ENCODE results near the gene FRMD4A.
A peak's percentile ranks its signal among the peaks of the same experiment; 100 is the strongest.

The FRMD4A gene

GRCh38 chr10:14182781-14183180 is 147.9 kb downstream of the FRMD4A start:
- no peak for DNase-seq

GRCh38 chr10:14181567-14181936 is 149.2 kb downstream of the FRMD4A start:
- no peak for DNase-seq

GRCh38 chr10:14180911-14181566 is 149.7 kb downstream of the FRMD4A start:
- no peak for DNase-seq

DNA sequence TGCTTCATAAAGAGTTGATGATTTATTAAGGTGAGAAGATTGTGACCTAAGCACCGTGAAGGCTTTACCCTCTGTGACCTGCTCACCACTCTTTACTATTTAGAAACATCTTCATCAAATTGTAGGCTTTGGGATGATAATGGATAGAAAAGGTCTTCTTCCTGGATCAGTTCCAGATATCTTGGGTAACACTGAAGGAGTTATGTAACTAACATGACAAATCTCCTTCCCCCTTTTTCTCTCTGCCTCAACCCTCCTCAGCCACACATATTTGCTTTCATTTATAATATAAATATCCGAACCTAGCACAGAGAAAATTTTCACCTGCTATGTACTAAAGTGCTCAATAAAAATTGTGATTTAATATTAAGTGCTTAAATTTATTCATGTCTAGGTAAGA is 151.5 kb downstream of the FRMD4A start:
- DNase-seq: no peak

DNA sequence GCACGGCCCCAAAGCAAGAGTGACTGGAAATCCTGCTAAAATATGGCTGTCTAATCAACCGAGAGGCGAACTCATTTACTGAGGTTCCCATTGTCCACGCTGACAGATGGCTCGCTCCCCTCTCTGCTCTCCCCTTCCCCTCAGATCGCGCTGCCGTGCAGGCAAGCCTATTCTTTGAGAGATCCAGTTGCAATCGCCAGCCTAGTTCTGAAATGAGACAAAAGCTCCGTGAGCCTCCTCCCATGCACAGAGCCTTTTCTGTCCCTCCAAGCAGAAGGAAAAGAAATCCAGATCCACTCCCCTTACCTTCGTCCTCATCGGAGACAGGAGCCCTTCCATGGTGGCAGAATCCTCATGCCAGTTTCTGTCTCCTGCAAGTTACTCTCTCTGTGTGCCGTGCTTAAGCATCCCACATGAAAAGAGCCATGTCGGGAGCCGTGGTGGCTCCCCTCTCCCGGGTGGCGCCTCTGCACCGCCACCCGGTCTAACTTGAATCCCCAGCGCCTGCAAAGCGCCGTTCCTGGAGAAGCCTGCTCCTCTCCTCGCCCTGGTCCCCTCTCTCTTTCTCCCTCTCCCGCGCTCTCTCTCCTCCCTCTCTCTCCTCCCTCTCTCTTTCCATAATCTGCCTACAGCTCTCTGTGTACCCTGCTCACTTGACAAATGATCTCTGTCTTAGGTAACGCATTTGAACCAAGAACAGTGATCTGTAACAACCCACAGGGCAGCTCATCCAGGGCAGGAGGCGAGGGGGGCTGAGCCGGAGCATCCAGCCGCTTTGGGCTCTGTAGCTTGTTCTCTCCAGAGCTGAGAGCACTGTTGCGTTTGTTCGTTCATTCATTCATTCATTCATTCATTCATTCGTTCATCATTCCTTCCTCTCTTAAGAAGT is 156.8 kb downstream of the FRMD4A start:
- peak in 1 of 2 experiments; percentile 45 for DNase-seq

DNA sequence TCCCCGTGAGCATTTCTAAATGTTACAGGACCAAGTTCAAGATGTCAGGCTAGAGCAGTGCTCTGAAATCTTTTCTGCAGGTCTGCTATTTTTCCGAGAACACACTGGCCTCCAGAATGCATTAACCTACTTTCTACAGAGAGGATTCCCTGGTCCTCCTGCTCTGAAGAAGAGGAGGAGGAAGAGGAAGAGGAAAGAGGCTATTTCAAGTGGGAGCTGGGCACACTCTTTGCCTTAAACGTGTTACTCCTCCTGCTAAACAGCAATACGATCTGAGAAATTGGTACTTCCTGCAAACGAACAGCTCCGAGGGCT is 157.4 kb downstream of the FRMD4A start:
- DNase-seq: no peak

DNA sequence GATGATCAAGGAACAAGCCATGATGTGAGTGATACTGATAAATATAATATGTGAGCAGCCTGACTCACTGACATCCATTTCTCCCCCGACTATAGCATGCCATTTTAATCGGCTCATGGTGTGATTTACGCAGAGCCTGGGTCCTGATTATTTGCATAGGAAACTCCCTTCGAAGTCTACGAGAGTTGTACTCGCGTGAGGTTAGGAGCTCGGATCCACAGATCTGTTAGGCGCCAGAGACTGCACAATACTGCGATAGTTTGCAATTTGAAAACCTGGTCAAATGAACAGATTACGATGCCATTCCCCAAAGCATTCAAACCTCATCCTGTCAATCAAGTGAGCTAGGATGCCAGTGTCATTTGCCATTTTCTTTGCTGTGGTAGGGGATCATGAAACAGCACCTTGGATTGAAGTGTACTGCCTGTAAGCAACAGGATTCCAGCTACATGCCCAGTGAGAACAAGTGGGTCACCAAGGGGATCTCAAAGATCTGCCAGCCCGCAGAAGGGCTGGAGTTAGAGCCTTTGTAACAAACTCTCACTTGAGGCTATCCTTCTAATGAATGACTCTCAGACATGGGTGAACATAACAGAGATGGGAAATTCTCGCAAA is 158.3 kb downstream of the FRMD4A start:
- DNase-seq: no peak

GRCh38 chr10:14171336-14171735 is 159.4 kb downstream of the FRMD4A start:
- DNase-seq: no peak

- peak in 1 of 2 experiments; percentile 19 for DNase-seq
These were observed 167.2 kb downstream of the FRMD4A start for GRCh38 chr10:14163377-14164086.

- no peak for DNase-seq
These were observed 167.9 kb downstream of the FRMD4A start for GRCh38 chr10:14162629-14163344.

DNA sequence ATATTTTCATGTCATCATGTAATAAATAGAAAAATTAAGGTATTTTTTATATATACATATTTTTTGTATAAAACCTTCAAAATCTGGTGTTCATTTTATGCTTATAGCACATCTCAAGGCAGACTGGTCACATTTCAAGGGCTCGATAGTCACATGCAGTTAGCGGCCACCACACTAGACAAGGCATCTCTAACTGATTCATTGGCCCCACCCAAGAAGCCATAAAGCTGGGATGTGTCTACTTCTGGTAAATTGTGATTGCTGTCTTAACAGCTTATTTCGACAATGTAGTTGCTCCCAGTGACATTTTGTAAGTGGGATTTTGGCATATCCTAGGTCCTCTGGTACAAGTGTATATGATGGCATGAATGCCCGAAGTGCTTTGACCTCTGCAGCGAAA is 168.7 kb downstream of the FRMD4A start:
- DNase-seq: no peak

GRCh38 chr10:14160299-14160698 is 170.4 kb downstream of the FRMD4A start:
- DNase-seq: no peak

DNA sequence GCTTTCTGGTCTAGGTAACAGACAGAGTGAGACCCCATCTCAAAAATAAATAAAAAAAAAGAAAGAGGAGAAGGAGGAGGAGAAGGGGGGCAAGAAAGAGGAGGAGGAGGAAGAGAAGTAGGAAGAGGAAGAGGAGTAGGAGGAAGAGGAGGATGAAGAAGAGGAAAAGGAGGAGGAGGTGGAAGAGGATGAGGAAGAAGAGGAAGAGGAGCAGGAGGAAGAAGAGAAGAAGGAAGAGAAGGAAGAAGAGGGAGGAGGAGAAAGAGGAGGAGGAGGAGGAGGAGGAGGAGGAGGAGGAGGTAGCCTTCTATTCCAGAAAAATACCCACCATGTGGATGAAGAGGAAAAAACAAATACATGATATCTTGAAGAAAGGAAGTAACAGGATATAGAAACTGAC is 172.1 kb downstream of the FRMD4A start:
- no peak for DNase-seq

DNA sequence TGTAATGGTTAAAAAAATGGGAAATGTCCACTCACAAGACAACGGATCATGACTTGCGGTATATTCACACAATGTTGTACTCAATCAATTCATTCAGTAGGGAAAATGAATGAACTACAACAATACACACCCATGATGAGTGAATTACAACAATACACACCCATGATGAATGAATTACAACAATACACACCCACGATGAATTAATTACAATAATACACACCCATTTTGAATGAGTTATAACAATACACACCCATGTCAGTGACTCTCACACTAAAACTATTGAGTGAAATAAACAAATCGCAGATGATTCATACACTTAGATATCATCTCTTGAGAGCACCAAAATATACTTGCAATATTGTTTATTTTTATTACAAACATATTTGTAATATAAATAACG is 174.6 kb downstream of the FRMD4A start:
- DNase-seq: no peak

- DNase-seq: no peak
These were observed 177.1 kb downstream of the FRMD4A start for GRCh38 chr10:14153570-14154055.

GRCh38 chr10:14151571-14151970 is 179.2 kb downstream of the FRMD4A start:
- DNase-seq: no peak

DNA sequence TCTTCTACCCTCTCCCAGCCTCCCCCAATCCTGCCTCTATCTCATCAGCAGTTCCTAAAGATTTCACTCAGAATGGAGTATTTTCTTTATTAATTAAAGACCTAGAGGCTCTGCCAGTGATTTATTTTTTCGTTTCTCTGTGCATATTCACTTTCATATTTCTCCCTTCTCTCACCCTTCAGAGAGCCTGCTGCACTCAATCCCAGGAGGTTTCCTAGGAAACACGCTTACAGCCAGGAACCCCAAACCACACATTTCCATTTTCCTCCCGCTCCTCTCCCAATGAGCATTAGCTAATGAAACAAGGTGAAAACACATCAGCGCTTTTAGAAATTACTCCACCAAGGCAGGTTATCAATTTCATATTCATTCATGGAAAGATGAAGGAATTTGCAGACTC is 180.2 kb downstream of the FRMD4A start:
- DNase-seq: no peak

DNA sequence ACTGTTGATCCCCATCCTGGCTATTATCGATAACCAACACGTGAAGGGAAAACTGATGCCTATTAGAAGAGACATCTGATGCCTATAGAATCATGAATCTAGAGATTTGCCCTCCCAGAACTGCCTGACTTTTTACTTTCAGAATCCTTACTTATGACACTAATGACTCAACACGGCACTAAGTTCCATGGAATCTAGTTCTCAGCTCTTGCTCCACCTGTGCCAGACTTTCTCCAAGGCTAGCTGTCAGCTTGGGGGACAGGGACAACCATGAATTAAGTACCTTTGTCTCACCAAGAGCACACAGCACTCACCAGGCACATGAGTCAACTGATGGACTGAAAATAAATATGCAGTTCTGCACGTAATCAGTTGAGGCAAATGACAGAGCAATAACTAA is 184.2 kb downstream of the FRMD4A start:
- no peak for DNase-seq

DNA sequence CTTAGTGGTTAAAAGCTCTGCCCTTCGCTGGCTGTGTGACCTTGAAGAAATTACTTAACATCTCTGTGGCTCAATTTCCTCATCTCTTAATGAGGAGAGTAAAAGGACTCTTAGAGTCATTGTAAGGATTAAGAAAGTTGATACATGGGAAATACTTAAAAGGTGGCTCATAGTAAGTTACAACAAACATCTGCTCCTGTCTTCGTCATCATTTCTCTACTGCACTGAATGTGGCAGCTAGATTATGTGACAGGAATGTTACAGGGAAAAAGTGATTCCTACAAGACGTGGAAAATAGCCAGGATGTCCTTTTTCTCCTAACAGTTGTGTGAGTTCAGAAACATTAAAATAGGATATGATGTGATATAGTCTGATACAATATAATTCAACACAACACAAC is 184.7 kb downstream of the FRMD4A start:
- no peak for DNase-seq

- DNase-seq: no peak
These were observed 186.3 kb downstream of the FRMD4A start for GRCh38 chr10:14144451-14144850.

- no peak for DNase-seq
These were observed 188.0 kb downstream of the FRMD4A start for GRCh38 chr10:14142606-14143250.

GRCh38 chr10:14141283-14141682 is 189.4 kb downstream of the FRMD4A start:
- no peak for DNase-seq

Measured in NCI-H2081 (cell line).